GM18907 (cell line): Measurements from ENCODE around the gene PPIAL4G.
"Not testable (repeated sequence)": the region's sequence is repeated elsewhere in the genome, so short reads cannot be mapped to it uniquely, and the experiment has no call there.

Experiments
- ATAC-seq: cut with Tn5 transposase; IDR thresholded peaks from one replicate; pipeline ENCODE4 v1.9.1; 2021; ENCODE audit warnings: mild to moderate bottlenecking, moderate library complexity; ENCODE audit not compliant: unreplicated experiment

Gene PPIAL4G

GRCh38 chr1:148483029-148483428 lies at the start of gene PPIAL4G:
TSS of gene PPIAL4G (minus strand) at chr1:148483302. CDS start at chr1:148483252, 50 bp downstream.
- not testable (repeated sequence) for ATAC-seq

DNA sequence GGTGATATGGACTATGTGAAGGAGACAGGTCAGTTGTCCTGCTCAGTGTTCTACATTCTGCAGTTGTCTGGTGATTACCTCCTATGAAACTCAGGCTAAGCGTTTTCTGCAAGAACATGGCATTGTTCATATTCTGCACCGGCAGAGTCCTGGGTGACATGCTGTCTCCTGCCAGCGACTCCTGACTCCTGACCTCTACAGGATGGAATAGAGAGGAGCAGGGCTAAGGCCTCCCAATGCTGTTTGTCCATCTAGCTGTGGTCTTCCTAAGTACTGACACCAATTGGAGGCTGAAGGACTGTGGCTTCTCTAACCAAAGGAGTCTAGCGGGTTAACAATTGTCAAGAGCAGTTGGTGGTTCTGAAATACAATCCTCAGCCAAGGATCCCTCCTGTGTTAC lies 49.1 kb upstream of the PPIAL4G start:
- ATAC-seq, result not testable (repeated sequence)

DNA sequence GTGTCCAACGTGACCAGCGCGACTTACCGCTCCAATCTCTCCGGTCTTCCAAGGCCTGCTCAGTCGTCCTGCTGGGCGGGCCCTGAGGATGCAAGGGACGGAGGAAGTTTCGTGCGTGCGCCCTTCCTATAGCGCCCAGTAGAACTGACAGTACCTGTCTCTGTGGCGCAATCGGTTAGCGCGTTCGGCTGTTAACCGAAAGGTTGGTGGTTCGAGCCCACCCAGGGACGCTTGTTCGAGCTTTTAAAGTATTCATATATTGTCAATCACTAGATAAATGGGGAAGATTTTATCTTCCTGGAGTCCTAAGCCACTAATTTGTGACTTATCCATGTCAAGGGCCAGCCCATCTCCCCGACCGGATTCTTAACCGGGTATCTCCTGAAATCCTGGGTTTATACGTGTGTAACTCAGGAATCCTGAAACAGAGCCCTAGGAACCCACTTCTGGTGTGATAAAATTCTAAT lies 46.0 kb upstream of the PPIAL4G start:
- ATAC-seq, result not testable (repeated sequence)

- not testable (repeated sequence) for ATAC-seq
Observed at GRCh38 chr1:148528591-148528990, 45.5 kb upstream of the PPIAL4G start.

- ATAC-seq, result not testable (repeated sequence)
Observed at GRCh38 chr1:148526587-148526986, 43.5 kb upstream of the PPIAL4G start.

DNA sequence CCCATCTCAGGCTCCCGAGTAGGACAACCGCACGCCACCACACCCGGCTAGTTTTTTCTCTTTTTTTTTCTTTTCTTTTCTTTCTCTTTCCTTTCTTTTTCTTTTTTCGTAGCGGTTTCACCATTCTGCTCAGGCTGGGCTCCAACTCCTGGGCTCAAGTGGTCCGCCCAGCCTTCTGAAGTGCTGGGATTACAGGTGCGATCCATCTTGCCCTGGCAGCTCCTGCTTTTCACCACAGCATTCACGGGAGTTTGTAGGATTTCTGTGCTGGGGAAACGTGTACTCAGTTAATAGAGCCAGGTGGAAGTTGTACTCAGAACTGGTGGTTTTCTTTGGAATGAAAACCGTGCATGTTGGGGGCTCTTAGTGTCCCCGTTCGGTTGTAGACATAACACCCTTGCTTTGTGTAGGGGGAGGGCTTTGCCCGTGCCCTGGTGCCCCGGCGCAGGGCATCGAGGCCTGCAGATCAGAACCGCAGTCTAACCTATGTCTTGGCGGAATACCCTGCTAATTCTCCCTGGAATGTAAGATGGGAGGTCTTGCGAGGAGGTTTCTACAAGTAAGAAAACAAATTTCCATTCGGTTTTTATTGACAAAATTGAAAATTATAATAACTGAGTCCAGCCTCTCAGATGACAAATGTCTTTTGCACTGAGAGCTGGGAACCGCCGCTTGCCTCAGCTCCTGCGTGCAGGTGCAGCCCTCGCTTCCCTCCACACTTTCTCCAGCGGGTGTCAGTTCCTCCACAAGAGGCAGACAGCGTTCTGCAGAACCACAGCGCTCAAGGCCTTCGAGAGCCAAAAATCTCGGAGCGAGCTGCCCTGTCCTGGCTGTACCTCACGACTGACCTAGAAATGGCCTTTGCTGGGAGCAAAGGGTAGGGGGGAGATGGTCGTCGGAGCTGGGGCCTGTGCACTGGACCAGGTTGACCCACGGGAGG lies 40.4 kb upstream of the PPIAL4G start:
- peak; percentile 30 for ATAC-seq

DNA sequence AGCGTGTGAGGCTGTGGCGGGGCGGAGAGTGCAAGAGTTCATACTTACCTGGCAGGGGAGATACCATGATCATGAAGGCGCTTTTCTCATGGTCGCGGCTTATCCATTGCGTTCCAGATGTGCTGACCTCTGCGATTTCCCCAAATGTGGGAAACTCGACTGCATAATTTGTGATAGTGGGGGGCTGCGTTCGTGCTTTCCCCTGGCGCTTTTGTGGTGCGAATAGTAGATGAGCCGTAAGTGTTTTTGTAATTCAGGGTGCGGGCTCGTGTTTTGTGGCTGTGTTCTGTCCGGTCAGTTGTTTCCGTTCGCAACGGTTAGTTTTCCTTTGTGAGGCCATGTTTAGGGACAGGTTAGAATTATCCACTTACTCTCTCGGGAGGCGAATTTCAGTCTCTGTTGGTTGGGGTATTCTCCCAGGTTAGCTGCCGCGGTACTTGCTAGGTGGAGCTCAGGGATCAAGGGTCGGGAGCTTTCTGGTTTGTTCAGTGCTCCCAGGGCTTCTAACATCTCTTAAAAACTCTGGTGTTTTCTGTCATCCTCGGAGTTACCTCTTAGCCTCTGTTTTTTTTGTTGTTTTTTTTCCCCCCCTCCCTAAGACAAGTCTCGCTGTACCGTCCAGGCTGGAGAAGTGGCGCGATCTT lies 39.6 kb upstream of the PPIAL4G start:
- peak; percentile 91 for ATAC-seq

DNA sequence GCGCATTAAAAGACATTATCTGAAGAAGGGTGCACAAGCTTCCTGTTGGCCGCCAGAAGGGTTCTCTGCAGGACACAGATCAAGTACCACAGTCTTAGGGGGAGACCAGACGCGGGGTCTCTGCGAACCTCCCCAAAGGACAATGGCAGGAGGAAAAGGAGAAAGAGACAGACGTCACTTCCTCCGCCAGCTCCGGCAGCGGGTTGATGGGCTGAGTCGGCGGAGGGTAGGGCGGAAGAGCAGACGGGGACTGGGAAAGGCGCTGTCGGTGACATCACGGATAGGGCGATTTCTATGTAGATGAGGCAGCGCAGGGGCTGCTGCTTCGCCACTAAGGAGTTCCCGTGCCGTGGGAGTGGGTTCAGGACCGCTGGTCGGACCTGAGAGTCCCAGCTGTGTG lies 39.0 kb upstream of the PPIAL4G start:
- ATAC-seq, result peak; percentile 48

GRCh38 chr1:148514310-148514709 lies 31.2 kb upstream of the PPIAL4G start:
- ATAC-seq, result not testable (repeated sequence)

GRCh38 chr1:148512571-148513184 lies 29.6 kb upstream of the PPIAL4G start:
- not testable (repeated sequence) for ATAC-seq

GRCh38 chr1:148493933-148494332 lies 10.8 kb upstream of the PPIAL4G start:
- not testable (repeated sequence) for ATAC-seq

- ATAC-seq, result not testable (repeated sequence)
Observed at GRCh38 chr1:148481134-148481533, 2.0 kb downstream of the PPIAL4G start.

GRCh38 chr1:148459694-148460093 lies 23.4 kb downstream of the PPIAL4G start:
- ATAC-seq, result not testable (repeated sequence)

- ATAC-seq, result not testable (repeated sequence)
Observed at GRCh38 chr1:148458901-148459581, 24.1 kb downstream of the PPIAL4G start.

DNA sequence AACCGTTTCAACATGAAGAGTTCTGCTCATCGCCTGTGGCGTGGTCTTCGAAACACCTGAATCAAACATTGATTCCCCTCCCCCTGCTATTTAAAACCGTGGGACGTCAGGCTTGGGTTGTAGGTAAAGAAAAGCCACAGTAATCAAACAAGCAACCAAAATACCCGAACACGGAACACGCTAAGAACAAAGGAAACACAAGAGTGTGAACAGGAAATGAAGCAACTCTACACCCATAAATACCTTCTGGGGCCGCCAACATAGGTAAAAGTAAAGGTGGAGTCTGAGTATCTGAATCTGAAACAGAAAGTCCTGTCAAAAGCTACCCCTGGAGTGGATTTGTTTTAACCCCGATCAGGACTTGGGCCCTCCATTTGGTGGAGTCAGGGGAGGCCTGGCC lies 24.7 kb downstream of the PPIAL4G start:
- not testable (repeated sequence) for ATAC-seq

- not testable (repeated sequence) for ATAC-seq
Observed at GRCh38 chr1:148452845-148453244, 30.3 kb downstream of the PPIAL4G start.

DNA sequence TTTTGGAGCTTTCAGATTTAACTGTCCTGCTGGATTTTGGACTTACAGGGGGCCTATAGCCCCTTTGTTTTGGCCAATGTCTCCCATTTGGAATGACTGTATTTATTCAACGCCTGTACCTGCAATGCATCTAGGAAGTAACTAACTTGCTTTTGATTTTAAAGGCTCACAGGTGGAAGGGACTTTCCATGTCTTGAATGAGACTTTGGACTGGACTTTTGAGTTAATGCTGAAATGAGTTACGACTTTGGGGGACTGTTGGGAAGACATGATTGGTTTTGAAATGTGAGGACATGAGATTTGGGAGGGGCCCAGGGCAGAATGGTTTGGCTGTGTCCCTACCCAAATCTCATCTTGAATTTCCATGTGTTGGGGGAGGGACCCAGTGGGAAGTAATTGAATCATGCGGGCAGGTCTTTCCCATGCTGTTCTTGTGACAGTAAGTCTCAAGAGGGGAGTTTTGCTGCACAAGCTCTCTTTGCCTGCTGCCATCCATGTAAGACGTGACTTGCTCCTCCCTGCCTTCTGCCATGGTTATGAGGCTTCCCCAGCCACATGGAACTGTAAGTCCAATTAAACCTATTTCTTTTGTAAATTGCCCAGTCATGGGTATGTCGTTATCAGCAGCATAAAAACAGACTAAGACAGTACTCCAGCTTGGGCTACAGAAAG lies 43.3 kb downstream of the PPIAL4G start:
- not testable (repeated sequence) for ATAC-seq

GRCh38 chr1:148435406-148435805 lies 47.7 kb downstream of the PPIAL4G start:
- no peak for ATAC-seq

GRCh38 chr1:148434832-148435231 lies 48.3 kb downstream of the PPIAL4G start:
- ATAC-seq, result no peak

DNA sequence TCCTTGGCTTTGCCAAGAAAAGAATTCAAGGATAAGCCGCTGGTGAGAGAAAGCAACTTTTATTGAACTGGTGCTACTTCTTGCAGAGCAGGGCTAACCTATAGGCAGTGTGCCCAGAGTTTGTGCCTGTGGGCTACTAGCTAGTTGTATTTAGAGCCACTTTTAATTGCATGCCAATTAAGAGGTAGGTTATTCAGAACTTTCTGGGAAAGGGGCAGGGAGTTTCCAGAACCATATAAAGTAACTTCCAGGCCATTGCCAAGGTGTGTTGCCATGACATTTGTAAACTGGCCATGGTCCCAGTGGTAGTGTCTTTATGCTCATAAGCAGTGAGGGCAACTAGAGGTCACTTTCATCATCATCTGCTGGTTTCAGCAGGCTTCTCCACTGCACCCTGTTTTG lies 50.2 kb downstream of the PPIAL4G start:
- ATAC-seq, result not testable (repeated sequence)
